Stimulated activated CD4-positive, alpha-beta T cell treated with anti-CD3 and anti-CD28 coated beads, Interleukin-1b, Interleukin-23, amount 100 ng/mL, for 24 hours (primary cell): Measurements from ENCODE around the gene TMEM198.

Source experiments
- DNase-seq, 4 experiments: peaks; one replicate each; pipeline ENCODE4 v3.0.0-alpha.2; 2020; ENCODE audit warnings: low read depth in 4 of 4, low spot score in 1 of 4

TMEM198 gene

DNA sequence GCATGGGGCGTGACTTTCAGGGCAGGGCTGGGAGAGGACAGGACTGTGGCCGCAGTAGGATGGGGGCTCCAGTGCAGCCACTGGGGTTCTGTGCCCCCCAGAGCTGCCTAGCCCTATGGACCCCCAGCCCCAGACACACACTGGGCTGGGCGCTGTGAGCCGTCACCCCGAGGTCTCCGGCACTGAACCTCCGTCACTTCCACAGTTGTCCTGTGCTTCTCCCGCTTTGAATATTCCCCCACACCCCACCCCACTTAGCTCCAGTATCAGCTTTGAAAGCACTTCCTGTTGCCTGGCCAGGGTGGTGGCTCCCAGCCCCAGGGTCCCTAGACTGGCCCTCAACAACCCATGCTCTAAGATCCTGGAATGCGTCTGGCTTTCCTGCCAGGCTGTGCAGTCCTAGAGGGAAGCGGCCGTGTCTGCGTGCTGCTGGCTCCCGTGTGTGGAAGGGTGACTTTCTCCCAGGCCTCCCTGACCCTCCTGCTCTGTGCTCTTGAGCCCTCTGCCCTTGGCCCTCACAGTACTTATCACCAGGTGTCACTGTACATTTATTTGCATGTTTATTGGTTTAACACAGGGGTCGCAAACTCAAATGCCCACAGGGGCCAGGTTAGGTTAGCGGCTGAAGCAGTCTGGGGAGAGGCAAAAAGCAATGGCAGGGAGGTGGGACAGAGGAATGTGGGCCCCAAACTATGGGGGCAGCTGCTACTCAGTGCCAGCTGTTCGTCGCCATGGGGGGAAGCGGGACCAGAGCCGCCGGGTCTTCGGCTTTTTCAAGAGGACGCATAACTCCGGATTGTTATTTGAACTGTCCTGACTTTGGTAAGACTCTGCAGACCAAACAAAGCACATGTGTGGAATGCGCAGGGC lies 17.6 kb downstream of the TMEM198 start:
- no peak for DNase-seq

GRCh38 chr2:219562049-219563020 lies 18.5 kb downstream of the TMEM198 start:
- no peak for DNase-seq

- no peak for DNase-seq
These were observed 19.6 kb downstream of the TMEM198 start for GRCh38 chr2:219563271-219563928.

DNA sequence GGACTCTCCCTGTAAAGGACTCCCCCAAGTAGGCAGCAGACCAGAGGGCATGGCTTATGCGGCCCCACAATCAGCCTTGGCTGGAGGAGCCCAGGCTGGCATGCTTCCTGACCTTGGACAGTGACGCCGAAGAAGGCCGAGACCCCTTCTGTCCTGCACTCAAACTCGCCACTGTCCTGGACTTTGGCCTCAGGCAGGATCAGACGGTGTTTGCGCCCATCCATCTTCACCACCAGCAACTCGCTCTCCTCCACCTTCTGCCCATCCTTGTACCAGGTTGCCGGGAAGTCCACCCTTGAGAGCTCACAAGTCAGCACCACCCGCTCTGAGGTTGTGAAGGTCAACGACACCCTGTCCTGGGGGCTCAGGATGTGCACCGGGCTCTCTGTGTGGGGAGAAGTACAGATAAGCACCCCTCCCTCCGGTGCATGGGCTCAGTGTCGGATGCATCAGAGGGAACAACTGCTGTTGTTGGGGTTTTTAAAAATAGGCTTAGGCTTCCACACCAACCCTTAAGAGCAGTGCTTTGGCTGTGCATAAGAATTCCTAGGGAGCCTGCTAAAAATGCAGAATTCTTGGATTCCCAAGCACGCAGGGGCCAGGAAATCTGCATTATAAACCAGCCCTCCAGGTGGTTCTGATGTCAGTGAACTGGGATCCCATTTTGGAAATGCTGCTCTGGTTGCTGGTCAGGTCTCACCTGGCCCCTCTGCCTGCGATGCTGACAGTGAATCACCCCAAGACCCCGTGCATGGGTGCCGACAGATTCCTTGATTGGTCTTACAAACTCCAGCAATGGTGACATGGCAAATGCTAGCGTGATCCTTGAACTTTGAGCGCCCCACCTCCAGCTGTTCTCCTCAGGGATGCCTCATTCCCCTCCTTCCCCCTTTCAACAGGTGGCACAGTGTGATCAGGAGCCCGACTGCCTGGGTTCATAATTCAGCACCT lies 21.6 kb downstream of the TMEM198 start:
- DNase-seq = no peak

DNA sequence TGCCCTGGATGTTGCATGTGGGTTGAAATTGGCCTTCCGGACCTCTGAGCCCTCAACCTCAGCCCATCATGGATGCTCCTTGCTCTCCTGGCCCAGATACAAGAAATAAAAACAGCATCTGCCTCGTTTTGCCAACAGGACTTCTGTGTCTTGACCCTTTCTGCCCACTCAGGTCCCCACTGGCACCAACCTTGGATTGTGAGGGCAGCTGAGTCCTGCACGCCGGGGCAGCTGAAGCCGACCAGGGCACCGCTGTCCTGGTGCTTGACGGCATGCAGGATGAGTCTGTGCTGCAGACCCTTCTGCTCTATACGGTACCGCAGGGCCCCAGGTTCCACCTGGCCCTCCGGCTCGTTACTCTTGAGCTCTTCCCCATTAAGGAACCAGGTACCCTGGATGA lies 22.8 kb downstream of the TMEM198 start:
- DNase-seq = no peak

GRCh38 chr2:219567131-219567530 lies 23.3 kb downstream of the TMEM198 start:
- DNase-seq = no peak

DNA sequence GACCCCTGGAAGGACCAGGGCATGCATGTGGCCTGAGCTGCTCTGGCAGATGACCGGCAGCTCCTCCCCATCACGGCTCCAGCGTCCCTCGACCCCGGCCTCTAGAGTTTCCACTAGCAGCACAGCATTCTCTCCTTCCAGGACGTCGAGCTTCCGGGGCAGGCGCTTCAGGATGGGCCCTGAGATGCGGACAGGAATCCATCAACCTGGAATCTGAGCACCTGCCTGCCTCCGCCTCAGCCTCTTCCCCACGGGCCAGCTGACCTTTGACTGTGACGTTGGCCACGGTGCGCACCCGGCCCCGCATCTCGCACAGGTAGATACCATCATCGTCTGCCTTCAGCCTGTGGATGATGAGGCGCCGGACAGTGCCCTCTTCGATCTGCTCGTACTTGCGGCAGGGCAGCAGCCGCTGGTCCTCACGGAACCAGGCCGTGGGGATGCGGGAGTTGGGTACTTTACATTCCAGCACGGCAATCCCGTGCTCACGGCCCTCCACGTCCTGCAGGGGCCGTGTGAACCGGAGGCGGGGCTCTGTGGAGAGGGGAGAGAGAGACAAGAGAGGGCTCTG lies 24.0 kb downstream of the TMEM198 start:
- no peak for DNase-seq

DNA sequence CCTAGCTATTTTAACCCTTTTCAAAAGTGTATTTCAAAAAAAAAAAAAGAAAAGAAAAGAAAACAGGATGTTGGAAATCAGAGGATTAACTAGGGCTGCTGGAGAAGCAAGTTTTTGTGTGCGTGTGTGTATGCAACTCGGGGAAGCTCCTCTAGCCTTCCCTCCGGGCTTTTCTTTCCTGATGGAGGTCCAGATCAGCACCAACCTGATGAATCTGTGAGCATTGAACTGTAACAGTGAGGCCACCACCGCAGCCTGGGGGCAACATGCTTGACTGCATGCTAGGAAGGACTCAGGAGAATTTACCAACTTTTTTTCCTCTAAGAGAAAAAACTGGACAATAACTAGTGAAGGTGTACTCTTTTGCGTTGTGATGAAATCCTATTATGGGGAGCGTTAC lies 25.2 kb downstream of the TMEM198 start:
- no peak for DNase-seq

GRCh38 chr2:219569635-219570034 lies 25.8 kb downstream of the TMEM198 start:
- no peak for DNase-seq

GRCh38 chr2:219570194-219570923 lies 26.5 kb downstream of the TMEM198 start:
- DNase-seq = no peak

GRCh38 chr2:219570924-219571310 lies 27.1 kb downstream of the TMEM198 start:
- no peak for DNase-seq

GRCh38 chr2:219571311-219572236 lies 27.7 kb downstream of the TMEM198 start, which contains the start of gene OBSL1:
Gene OBSL1 (minus strand): TSS chr2:219571539. CDS start chr2:219571232, 307 bp downstream.
- DNase-seq = no peak

DNA sequence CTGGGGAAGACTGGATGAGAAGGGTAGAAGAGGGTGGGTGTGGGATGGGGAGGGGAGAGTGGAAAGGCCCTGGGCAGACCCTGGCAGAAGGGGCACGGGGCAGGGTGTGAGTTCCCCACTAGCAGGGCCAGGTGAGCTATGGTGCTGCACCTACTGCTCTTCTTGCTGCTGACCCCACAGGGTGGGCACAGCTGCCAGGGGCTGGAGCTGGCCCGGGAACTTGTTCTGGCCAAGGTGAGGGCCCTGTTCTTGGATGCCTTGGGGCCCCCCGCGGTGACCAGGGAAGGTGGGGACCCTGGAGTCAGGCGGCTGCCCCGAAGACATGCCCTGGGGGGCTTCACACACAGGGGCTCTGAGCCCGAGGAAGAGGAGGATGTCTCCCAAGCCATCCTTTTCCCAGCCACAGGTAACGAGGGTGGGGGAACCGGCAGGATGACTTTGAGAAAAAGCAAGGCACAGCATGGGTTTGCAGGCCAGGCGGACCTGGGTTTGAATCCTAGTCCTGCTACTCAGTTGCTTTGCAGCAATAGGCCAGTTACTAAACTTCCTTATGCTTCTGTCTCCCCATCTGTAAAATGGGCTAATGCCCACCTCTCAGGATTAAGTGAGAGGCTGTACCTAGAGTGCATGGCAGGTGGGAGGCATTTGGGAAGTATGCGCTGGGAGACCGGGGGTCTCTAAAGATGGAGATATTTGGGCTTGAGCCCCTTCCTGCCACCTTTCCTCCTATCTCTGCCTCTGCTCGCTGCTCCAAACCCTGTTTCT lies 28.6 kb downstream of the TMEM198 start, which contains the start of gene INHA:
Gene INHA (plus strand): TSS at position 74 of the 765 bp plus-strand sequence. CDS start 65 bp downstream, at position 139.
- no peak for DNase-seq

DNA sequence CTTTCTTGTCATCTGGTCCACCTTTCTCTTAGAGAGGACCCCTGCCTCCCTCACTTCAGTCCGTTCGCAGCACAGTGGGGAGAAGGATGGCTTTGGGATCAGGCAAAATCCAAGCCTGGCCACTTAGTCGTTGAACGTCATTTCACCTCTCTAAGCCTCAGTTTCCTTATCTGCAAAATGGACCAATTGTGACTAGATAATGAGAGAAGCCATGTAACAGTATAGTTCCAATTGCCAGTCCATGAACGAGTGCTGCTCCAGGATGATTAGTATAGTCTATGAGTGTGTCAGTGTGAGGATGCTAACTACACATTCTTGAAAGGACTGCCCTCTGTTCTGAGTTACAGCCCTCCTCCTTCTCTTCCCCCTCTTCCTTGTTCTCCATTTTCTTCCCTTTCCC lies 29.3 kb downstream of the TMEM198 start:
- no peak for DNase-seq

GRCh38 chr2:219574484-219575311 lies 30.9 kb downstream of the TMEM198 start:
- no peak for DNase-seq
